ENCODE data around the gene DCANP1. TPM values are rescaled to one million over a fixed set of nuclear protein-coding genes. Genes with fewer than 3 reads are reported as not detected.

The DCANP1 gene
- total RNA-seq, 2 experiments from 2014 or later: not detected

GRCh38 chr5:135441919-135442318 is 5.2 kb downstream of the DCANP1 start:
- Histone ChIP-seq H3K9me3 (ENCODE audit: low read length) (no peaks in the 10 kb centered on the region), H3K36me3 (ENCODE audit: insufficient read depth, low read length) (no peaks in the 10 kb centered on the region), H3K4me2 (ENCODE audit: low read length) (no peak overlapping the region), H2AFZ (ENCODE audit: low read length) (no peak overlapping the region), H4K20me1 (ENCODE audit: insufficient read depth, low read length) (no peaks in the 10 kb centered on the region), H3K9me2 (ENCODE audit: insufficient read depth, low read length) (no peaks in the 10 kb centered on the region), H3K79me2 (ENCODE audit: insufficient read depth, low read depth, low read length) (no peaks in the 10 kb centered on the region), H3K27ac (ENCODE audit: low read depth, low read length, poor library complexity, severe bottlenecking) (no peak overlapping the region), H3K4me3 (ENCODE audit: low read depth, low read length, poor library complexity, severe bottlenecking) (no peak overlapping the region), H3K4me1 (ENCODE audit: insufficient read depth, low read length, poor library complexity, severe bottlenecking) (peaks cover 9% of the 10 kb centered on the region)
- ChIA-PET POLR2A (interaction anchor here (0.5 kb wide), 1 partner anchor 39 kb away, joined by 7 read pairs; no protein-coding TSS in a partner anchor), CTCF (ENCODE audit: unreplicated experiment) (no interaction called here)
- DNase-seq (ENCODE audit: low spot score): no peak
- intact Hi-C loops (cut with micrococcal nuclease; ENCODE audit: unreplicated experiment): no loop called here
- no peak for TF ChIP-seq EZH2phosphoT487 (IDR thresholded peaks at IDR 0.05; ENCODE audit: borderline replicate concordance, low read depth, low read length)
- TF ChIP-seq, protein P1, sequence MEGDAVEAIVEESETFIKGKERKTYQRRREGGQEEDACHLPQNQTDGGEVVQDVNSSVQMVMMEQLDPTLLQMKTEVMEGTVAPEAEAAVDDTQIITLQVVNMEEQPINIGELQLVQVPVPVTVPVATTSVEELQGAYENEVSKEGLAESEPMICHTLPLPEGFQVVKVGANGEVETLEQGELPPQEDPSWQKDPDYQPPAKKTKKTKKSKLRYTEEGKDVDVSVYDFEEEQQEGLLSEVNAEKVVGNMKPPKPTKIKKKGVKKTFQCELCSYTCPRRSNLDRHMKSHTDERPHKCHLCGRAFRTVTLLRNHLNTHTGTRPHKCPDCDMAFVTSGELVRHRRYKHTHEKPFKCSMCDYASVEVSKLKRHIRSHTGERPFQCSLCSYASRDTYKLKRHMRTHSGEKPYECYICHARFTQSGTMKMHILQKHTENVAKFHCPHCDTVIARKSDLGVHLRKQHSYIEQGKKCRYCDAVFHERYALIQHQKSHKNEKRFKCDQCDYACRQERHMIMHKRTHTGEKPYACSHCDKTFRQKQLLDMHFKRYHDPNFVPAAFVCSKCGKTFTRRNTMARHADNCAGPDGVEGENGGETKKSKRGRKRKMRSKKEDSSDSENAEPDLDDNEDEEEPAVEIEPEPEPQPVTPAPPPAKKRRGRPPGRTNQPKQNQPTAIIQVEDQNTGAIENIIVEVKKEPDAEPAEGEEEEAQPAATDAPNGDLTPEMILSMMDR (conservative IDR thresholded peaks at IDR 0.05; ENCODE audit: low read length): no peak
- BruUV-seq (replicated peaks): no TSS peak

DNA sequence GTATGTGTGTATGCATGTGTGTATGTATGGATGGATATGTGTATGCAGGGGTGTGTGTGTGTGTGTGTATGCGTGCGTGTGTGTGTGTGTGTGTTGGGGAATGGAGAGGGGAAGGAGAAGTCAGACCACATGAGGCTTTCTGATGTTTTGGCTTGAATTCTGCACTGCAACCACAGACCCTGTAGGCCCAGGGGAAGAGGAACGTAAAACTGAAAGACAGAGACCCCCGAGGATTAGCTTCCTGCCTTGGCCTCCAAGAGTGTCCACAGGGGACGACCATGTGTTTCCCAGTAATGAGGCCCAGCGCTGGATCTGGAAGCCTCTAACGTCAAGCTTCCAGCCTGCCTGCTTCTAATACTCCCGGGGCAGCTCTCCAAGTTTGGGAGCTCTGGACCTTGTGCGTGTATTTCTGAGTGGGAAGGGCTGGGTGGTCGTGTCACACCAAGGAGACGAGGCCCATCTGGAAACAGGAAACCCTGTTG is 5.8 kb downstream of the DCANP1 start:
- Histone ChIP-seq H3K27ac (ENCODE audit: low read depth, low read length, poor library complexity, severe bottlenecking) (no peak overlapping the region), H4K20me1 (ENCODE audit: insufficient read depth, low read length) (no peaks in the 10 kb centered on the region), H3K36me3 (ENCODE audit: insufficient read depth, low read length) (no peaks in the 10 kb centered on the region), H3K9me2 (ENCODE audit: insufficient read depth, low read length) (no peaks in the 10 kb centered on the region), H3K4me1 (ENCODE audit: insufficient read depth, low read length, poor library complexity, severe bottlenecking) (peaks cover 12% of the 10 kb centered on the region), H2AFZ (ENCODE audit: low read length) (no peak overlapping the region), H3K4me2 (ENCODE audit: low read length) (no peak overlapping the region), H3K79me2 (ENCODE audit: insufficient read depth, low read depth, low read length) (no peaks in the 10 kb centered on the region), H3K9me3 (ENCODE audit: low read length) (no peaks in the 10 kb centered on the region), H3K4me3 (ENCODE audit: low read depth, low read length, poor library complexity, severe bottlenecking) (no peak overlapping the region)
- BruUV-seq (replicated peaks): no TSS peak
- no peak for DNase-seq (ENCODE audit: low spot score)
- intact Hi-C loops (cut with micrococcal nuclease; ENCODE audit: unreplicated experiment): no loop called here
- TF ChIP-seq, protein P1 (conservative IDR thresholded peaks at IDR 0.05; ENCODE audit: low read length): no peak
- TF ChIP-seq EZH2phosphoT487 (IDR thresholded peaks at IDR 0.05; ENCODE audit: borderline replicate concordance, low read depth, low read length): no peak
- ChIA-PET CTCF (ENCODE audit: unreplicated experiment) (no interaction called here), POLR2A (no interaction called here)

DNA sequence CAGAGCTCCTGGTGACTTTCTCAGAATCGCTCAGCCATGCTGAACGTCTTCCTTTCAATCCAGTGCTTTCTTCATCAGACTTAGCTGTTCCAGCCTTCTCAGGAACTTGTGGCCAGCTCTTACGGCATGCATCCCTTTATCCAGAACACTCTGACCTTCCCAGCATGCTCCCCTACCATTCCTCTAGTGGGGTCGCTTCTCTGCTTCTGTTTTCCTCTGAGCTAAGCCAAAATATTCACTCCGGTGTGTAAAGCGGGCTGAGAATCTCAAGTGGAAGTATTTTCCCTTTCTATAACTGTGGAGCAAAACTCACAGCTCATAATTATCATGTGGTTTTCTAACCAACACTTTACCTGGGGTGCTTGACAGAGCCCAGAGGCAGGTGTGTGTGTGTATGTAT is 6.2 kb downstream of the DCANP1 start:
- no peak for DNase-seq (ENCODE audit: low spot score)
- peaks cover 12% of the 10 kb centered on the region for H3K4me1 ChIP-seq (ENCODE audit: insufficient read depth, low read length, poor library complexity, severe bottlenecking)
- H2AFZ ChIP-seq (ENCODE audit: low read length): no peak overlapping the region
- intact Hi-C loops (cut with micrococcal nuclease; ENCODE audit: unreplicated experiment): no loop called here
- TF ChIP-seq EZH2phosphoT487 (IDR thresholded peaks at IDR 0.05; ENCODE audit: borderline replicate concordance, low read depth, low read length): no peak
- TF ChIP-seq, protein P1 (conservative IDR thresholded peaks at IDR 0.05; ENCODE audit: low read length): no peak
- H3K4me3 ChIP-seq (ENCODE audit: low read depth, low read length, poor library complexity, severe bottlenecking): no peak overlapping the region
- no peak overlapping the region for H3K27ac ChIP-seq (ENCODE audit: low read depth, low read length, poor library complexity, severe bottlenecking)
- H3K36me3 ChIP-seq (ENCODE audit: insufficient read depth, low read length): no peaks in the 10 kb centered on the region
- no peaks in the 10 kb centered on the region for H3K79me2 ChIP-seq (ENCODE audit: insufficient read depth, low read depth, low read length)
- ChIA-PET POLR2A (no interaction called here), CTCF (ENCODE audit: unreplicated experiment) (no interaction called here)
- no peaks in the 10 kb centered on the region for H4K20me1 ChIP-seq (ENCODE audit: insufficient read depth, low read length)
- H3K4me2 ChIP-seq (ENCODE audit: low read length): no peak overlapping the region
- H3K9me2 ChIP-seq (ENCODE audit: insufficient read depth, low read length): no peaks in the 10 kb centered on the region
- no peaks in the 10 kb centered on the region for H3K9me3 ChIP-seq (ENCODE audit: low read length)
- no TSS peak for BruUV-seq (replicated peaks)
